HEK293T (cell line): ENCODE results near the gene TBC1D16.

Experiments used
- BHLHE40 ChIP-seq: fragments of 450-650 bp; IDR thresholded peaks from 2 replicates; pipeline ENCODE4 v1.6.1; 2016; ENCODE audit warnings: mild to moderate bottlenecking, moderate library complexity, borderline replicate concordance
- CTBP1 ChIP-seq: fragments of 450-650 bp; IDR thresholded peaks from 2 replicates; pipeline ENCODE4 v1.6.1; 2016; ENCODE audit warnings: borderline replicate concordance
- FOXK2 ChIP-seq: fragments of 450-650 bp; IDR thresholded peaks from 2 replicates; pipeline ENCODE4 v1.6.1; 2016; ENCODE audit warnings: mild to moderate bottlenecking
- FOXM1 ChIP-seq: fragments of 450-650 bp; IDR thresholded peaks from 2 replicates; pipeline ENCODE4 v1.6.1; 2017; ENCODE audit warnings: mild to moderate bottlenecking, borderline replicate concordance
- HDGF ChIP-seq: fragments of 450-650 bp; IDR thresholded peaks from 2 replicates; pipeline ENCODE4 v1.6.1; 2017; ENCODE audit warnings: antibody characterized with exemption, borderline replicate concordance
- NFRKB ChIP-seq: fragments of 450-650 bp; IDR thresholded peaks from 2 replicates; pipeline ENCODE4 v1.6.1; 2016; ENCODE audit warnings: mild to moderate bottlenecking, moderate library complexity
- SP1 ChIP-seq: fragments of 450-650 bp; IDR thresholded peaks from 2 replicates; pipeline ENCODE4 v1.6.1; 2017
- TARDBP ChIP-seq: fragments of 450-650 bp; IDR thresholded peaks from 2 replicates; pipeline ENCODE4 v1.6.1; 2016
- TF ChIP-seq, protein P1 (sequence below): fragments of 450-650 bp; IDR thresholded peaks from 2 replicates; pipeline ENCODE4 v1.6.1; 2016

DNA sequence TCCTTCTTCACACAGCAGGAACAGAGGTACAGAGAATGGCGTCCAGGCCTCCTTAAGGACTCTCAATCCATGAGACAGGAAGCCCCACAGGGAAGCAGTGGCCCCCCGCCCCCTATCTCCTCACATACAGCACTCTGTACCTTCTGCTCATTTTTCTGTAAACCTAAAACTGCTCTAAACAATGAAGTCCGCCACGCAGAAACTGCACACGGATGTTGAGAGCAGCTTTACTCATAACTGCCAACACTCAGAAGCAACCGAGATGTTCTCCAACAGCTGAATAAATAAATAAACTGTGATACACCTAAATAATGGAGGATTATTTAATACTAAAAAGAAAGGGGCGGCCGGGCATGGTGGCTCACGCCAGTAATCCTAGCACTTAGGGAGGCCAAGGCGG, 9.9 kb downstream of the TBC1D16 start:
- no peak for TF ChIP-seq TARDBP
- TF ChIP-seq FOXM1 = no peak
- TF ChIP-seq, protein P1, sequence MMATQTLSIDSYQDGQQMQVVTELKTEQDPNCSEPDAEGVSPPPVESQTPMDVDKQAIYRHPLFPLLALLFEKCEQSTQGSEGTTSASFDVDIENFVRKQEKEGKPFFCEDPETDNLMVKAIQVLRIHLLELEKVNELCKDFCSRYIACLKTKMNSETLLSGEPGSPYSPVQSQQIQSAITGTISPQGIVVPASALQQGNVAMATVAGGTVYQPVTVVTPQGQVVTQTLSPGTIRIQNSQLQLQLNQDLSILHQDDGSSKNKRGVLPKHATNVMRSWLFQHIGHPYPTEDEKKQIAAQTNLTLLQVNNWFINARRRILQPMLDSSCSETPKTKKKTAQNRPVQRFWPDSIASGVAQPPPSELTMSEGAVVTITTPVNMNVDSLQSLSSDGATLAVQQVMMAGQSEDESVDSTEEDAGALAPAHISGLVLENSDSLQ = no peak
- no peak for TF ChIP-seq FOXK2
- no peak for TF ChIP-seq CTBP1
- no peak for TF ChIP-seq SP1
- no peak for TF ChIP-seq NFRKB
- TF ChIP-seq HDGF = no peak
- no peak for TF ChIP-seq BHLHE40
